ENCODE measurements around the gene PIK3R5. TPM values are rescaled to one million over a fixed set of nuclear protein-coding genes. Genes with fewer than 3 reads are reported as not detected.

Gene PIK3R5
- total RNA-seq, 1 donor from 2014 or later = not detected

GRCh38 chr17:8928347-8928746, 37.2 kb downstream of the PIK3R5 start:
- DNase-seq (ENCODE audit: low read depth) = no peak

DNA sequence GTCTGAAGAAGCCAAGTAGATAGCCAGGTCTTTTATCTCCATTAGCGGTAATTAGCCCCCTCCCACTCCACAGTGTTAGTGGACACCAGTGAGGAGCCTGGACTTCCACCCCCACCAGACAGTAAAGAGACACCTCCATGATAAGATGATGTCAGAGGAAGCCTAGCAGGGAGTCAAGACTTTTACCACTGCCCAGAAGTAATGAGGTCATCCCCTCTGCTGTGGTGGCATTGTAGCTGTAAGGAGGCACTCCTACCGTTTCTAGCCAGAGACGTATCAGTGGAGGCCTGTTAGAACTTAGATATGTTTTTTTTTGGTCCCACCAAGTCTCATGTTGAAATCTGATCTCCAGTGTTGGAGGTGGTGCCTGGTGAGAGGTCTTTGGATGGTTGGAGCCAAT, 38.1 kb downstream of the PIK3R5 start:
- no peak for DNase-seq (ENCODE audit: low read depth)

GRCh38 chr17:8925808-8926207, 39.7 kb downstream of the PIK3R5 start:
- no peak for DNase-seq (ENCODE audit: low read depth)

- DNase-seq (ENCODE audit: low read depth) = no peak
These were observed 40.4 kb downstream of the PIK3R5 start for GRCh38 chr17:8925141-8925540.

DNA sequence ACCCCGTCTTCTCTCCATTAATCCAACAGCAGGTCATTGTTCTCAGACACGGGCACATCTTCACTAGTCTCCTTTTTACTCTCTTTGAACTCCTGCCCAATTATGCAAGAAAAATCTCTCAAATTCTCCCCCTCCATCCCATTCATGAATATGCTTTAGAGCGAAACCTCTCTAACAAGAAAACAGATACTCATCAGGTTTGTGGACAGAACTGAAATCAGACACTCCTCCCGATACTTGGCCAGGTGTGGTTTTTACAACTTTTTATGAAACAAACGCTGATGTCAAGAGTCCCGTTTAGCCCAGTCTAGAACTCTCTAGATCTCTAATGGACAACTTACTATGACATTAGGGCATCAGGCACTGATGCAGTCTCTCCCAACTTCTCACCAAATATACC, 40.9 kb downstream of the PIK3R5 start:
- DNase-seq (ENCODE audit: low read depth) = no peak

DNA sequence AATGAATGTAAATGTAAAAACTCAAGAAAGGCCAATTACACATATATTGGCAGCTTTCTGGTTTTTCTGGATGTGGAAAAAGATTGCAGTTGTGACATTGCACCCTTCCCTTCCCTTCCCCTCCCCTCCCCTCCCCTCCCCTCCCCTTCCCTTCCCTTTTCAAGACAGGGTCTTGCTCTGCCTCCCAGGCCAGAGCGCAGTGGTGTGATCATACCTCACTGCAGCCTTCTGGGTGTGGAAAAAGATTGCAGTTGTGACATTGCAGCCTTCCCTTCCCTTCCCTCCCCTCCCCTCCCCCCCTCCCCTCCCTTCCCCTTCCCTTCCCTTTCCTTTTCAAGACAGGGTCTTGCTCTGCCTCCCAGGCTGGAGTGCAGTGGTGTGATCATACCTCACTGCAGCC, 41.7 kb downstream of the PIK3R5 start:
- DNase-seq (ENCODE audit: low read depth) = no peak

DNA sequence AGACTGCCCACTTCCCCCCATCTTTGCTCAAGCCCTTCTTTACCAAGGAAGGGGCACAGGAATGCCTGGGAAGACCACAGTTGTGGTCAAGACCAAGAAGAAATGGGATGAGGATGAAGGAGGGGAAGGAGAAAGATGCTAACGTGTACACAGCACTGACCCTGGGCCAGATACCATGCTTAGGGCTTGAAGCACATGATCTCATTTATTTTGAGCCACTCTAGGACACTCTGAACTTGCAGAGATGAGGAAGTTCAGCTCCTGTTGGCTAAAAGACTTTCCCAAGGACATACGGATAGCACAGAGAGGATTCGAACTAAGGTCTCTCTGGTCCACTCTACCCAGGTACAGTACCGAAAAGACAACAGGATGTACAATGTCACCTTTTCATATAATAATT, 42.6 kb downstream of the PIK3R5 start:
- DNase-seq (ENCODE audit: low read depth) = no peak

GRCh38 chr17:8922451-8922850, 43.1 kb downstream of the PIK3R5 start:
- peak; percentile 2 for DNase-seq (ENCODE audit: low read depth)

- DNase-seq (ENCODE audit: low read depth) = no peak
These were observed 44.4 kb downstream of the PIK3R5 start for GRCh38 chr17:8921147-8921546.

GRCh38 chr17:8918807-8919465, 46.6 kb downstream of the PIK3R5 start:
- no peak for DNase-seq (ENCODE audit: low read depth)

DNA sequence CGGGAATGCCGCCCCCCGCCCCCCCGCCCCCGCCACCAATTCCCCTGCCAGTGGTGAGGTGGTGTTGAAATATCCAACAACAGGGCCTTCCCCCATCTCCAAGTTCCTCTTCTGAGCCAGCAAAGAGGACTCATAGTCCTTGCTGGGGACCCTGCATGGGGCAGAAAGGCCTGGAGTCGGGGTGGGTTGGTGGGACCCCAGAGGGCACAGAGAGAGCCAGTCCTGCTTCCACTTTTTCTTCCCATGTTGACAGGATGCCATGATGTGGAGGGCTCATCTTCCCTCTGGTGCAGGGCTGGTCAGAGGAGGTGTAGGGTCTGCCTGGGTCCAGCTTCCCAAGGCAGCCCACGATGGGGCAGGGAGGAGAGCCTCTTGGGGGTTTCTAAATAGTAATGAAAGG, 49.0 kb downstream of the PIK3R5 start:
- no peak for DNase-seq (ENCODE audit: low read depth)

- DNase-seq (ENCODE audit: low read depth) = no peak
These were observed 51.0 kb downstream of the PIK3R5 start for GRCh38 chr17:8914554-8914953.

- no peak for DNase-seq (ENCODE audit: low read depth)
These were observed 51.6 kb downstream of the PIK3R5 start for GRCh38 chr17:8913879-8914278.

- no peak for DNase-seq (ENCODE audit: low read depth)
These were observed 52.4 kb downstream of the PIK3R5 start for GRCh38 chr17:8913091-8913490.

GRCh38 chr17:8912084-8912981, 53.2 kb downstream of the PIK3R5 start:
- DNase-seq (ENCODE audit: low read depth) = no peak

DNA sequence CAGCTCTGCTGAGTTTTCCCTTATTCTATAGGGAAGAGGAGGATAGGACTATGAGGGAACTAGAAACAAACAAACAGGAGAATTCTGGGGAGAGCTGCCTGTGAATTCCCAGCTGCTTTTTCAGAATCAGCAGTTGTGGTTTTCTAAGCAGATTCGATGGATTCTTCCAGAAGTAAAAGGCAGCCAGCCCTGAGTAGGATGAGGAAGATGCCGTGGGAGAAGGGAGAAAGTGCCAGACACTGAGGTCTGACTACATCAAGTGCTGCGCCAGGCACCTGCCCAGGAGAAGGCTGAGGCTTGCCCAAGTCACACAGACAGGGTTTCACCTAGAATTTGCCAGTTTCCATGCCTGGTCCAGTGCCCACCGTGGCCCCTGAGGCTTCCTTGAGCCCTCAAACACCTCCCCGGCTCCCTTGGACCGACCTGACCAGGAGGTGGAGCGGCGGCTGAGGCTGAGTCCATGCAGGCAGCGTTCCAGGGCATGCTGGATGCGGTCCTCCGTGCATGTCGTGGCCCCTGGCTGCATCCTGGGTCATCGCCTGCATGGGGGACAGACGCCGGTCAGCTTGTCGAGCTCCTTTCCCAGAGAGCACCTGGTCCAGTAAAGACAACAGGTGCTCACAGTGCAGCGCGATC, 54.4 kb downstream of the PIK3R5 start:
- DNase-seq (ENCODE audit: low read depth) = no peak

DNA sequence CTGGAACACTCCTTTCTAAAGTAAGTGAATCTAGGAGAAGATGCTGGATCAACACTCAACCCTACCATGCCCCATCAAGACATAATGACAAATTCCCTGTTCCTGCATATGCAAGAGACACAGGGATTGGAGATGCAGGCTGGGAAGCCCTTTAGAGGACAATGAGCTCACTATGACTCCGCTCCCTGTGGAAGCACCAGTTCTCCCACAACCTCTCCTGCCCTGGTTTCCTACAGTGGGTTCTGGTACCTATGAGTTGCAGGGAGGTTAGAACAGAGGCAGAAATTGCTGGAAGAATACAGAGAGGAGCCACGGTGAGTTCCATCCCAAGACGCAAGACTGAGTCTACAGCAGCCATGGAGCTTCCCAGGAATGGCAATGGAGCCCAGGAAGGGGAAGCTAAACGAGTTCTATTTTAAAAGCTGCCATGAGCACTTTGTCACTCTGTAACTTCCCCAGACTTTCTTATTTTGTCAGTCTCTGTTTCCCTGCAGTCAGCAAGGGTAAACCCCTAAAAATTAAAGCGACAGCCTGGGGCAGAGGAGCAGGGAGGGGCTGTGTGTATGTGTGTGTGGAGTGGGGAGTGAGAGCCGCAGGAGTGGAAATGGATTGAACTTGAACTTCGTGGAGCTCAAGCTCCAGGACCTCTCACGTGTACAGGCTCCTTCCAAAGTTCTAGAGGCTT, 55.8 kb downstream of the PIK3R5 start:
- DNase-seq (ENCODE audit: low read depth) = no peak

DNA sequence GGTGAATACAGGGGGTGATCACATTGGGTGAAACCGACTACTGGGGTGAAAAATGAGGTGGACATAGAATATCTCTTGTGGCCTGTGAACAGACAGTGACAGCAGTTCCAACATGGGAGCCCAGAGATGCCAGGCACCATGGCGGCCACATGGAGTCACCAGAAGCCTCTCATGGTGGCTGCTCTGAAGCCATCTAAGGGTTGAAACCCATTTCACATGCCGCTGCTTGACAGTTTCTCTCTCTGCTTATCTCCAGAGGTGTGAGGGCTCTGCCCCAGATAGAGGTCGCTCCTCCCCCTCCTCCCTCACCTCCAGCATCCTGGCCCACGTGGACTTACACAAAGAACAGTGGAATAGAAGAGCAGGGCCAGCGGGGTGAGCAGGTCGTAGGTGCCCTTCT, 60.2 kb downstream of the PIK3R5 start:
- no peak for DNase-seq (ENCODE audit: low read depth)

GRCh38 chr17:8904686-8905085, 60.8 kb downstream of the PIK3R5 start:
- DNase-seq (ENCODE audit: low read depth) = no peak

GRCh38 chr17:8904201-8904600, 61.3 kb downstream of the PIK3R5 start:
- no peak for DNase-seq (ENCODE audit: low read depth)
